ENCODE results near the gene SPTBN4. TPM values are rescaled to one million over a fixed set of nuclear protein-coding genes. Genes with fewer than 3 reads are reported as not detected.

The SPTBN4 gene
- total and polyA plus RNA-seq, 10 of the 15 experiments (the other 5 are each of a cell fraction or from before 2014, with no cell fraction given): 0.04 to 1.1 (median 0.34) TPM; not detected in 1

DNA sequence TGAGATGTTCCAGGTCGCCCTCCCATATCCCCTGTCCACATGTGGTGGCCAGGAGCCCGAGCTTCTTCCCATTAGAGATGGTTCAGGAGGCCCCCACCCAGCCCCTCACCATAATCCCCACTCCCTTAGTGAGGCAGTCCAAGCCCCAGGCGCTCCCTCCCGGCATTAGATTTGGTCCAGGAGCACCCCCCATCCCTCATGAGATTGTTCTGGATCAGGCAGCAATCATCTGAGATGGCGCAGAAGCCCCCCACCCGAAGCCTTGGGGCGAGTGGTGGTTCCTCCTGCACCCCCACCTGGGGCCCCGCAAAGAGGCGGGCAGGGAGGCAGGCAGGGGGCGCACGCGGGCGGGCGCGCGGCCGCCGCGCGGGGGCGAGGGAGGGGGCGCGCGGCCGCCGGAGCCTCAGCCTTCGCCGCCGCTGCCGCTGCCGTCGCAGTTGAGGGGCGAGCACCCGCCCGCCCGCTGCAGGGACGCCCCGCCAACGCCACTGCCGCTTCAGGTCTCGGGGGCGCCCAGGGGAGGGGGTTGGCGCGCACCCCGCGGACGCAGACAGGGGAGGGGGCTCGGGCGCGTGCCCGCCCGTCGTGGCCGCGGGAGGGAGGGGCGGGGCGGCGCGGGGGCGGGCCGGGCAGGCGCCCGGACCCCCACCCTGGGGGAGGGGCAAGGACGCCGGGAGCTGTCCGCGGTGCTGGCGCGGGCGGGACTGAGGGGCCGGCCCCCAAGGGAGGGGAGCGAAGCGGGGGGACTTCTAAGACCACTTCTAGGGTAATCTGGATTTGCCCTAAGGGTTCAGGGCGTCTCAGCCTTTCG is 63.5 kb downstream of the SPTBN4 start:
- H3K79me2 ChIP-seq (ENCODE audit: control insufficient read depth, insufficient read depth, low read length): no peaks in the 10 kb centered on the region
- H3K4me1 ChIP-seq (ENCODE audit: control insufficient read depth, insufficient read depth, low read length): peaks cover 3% of the 10 kb centered on the region
- H3K4me2 ChIP-seq (ENCODE audit: control insufficient read depth, insufficient read depth): no peak overlapping the region
- no TSS peak for BruUV-seq (replicated peaks)
- H3K36me3 ChIP-seq (ENCODE audit: control insufficient read depth in 2 of 2, insufficient read depth in 2 of 2, low read length in 1 of 2): no peaks in the 10 kb centered on the region
- H3K9ac ChIP-seq (ENCODE audit: control insufficient read depth, insufficient read depth, low read length): no peak overlapping the region
- ChIA-PET CTCF (interaction anchor here (0.6 to 1.7 kb wide), 2 partner anchors 40 to 108 kb away, joined by 3 to 6 read pairs; no protein-coding TSS in a partner anchor), SMC1A (ENCODE audit: uncharacterized antibody, unreplicated experiment) (no interaction called here), POLR2A (no interaction called here), RAD21 (ENCODE audit: unreplicated experiment) (no interaction called here)
- TF ChIP-seq, protein P1, sequence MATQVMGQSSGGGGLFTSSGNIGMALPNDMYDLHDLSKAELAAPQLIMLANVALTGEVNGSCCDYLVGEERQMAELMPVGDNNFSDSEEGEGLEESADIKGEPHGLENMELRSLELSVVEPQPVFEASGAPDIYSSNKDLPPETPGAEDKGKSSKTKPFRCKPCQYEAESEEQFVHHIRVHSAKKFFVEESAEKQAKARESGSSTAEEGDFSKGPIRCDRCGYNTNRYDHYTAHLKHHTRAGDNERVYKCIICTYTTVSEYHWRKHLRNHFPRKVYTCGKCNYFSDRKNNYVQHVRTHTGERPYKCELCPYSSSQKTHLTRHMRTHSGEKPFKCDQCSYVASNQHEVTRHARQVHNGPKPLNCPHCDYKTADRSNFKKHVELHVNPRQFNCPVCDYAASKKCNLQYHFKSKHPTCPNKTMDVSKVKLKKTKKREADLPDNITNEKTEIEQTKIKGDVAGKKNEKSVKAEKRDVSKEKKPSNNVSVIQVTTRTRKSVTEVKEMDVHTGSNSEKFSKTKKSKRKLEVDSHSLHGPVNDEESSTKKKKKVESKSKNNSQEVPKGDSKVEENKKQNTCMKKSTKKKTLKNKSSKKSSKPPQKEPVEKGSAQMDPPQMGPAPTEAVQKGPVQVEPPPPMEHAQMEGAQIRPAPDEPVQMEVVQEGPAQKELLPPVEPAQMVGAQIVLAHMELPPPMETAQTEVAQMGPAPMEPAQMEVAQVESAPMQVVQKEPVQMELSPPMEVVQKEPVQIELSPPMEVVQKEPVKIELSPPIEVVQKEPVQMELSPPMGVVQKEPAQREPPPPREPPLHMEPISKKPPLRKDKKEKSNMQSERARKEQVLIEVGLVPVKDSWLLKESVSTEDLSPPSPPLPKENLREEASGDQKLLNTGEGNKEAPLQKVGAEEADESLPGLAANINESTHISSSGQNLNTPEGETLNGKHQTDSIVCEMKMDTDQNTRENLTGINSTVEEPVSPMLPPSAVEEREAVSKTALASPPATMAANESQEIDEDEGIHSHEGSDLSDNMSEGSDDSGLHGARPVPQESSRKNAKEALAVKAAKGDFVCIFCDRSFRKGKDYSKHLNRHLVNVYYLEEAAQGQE (IDR thresholded peaks at IDR 0.05; ENCODE audit: low read depth, low read length): peak; percentile 78
- TF ChIP-seq, protein P2, sequence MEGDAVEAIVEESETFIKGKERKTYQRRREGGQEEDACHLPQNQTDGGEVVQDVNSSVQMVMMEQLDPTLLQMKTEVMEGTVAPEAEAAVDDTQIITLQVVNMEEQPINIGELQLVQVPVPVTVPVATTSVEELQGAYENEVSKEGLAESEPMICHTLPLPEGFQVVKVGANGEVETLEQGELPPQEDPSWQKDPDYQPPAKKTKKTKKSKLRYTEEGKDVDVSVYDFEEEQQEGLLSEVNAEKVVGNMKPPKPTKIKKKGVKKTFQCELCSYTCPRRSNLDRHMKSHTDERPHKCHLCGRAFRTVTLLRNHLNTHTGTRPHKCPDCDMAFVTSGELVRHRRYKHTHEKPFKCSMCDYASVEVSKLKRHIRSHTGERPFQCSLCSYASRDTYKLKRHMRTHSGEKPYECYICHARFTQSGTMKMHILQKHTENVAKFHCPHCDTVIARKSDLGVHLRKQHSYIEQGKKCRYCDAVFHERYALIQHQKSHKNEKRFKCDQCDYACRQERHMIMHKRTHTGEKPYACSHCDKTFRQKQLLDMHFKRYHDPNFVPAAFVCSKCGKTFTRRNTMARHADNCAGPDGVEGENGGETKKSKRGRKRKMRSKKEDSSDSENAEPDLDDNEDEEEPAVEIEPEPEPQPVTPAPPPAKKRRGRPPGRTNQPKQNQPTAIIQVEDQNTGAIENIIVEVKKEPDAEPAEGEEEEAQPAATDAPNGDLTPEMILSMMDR (IDR thresholded peaks at IDR 0.05 in 2 of 3, conservative IDR thresholded peaks at IDR 0.05 in 1 of 3; ENCODE audit: control insufficient read depth in 2 of 3, extremely low read depth in 1 of 3, insufficient read depth in 1 of 3, low read depth in 3 of 3, low read length in 3 of 3): peak in 2 of 3 experiments; percentile 7 to 22; a peak in 1 of 6 replicates
- TF ChIP-seq EGR1 (IDR thresholded peaks at IDR 0.05; ENCODE audit: borderline replicate concordance in 1 of 2, low read depth in 2 of 2, low read length in 2 of 2) (peak in 1 of 2 experiments; percentile 41; a peak in 1 of 3 replicates), POLR2AphosphoS5 (IDR thresholded peaks at IDR 0.05; ENCODE audit: low read length) (no peak)
- H3K27me3 ChIP-seq (replicated peaks in 1 of 2; ENCODE audit: control insufficient read depth in 2 of 2, insufficient read depth in 2 of 2, low read length in 1 of 2): no peaks in the 10 kb centered on the region; a peak in 1 of 4 replicates
- no peaks in the 10 kb centered on the region for H4K20me1 ChIP-seq (ENCODE audit: control insufficient read depth, insufficient read depth)
- no peak overlapping the region for H2AFZ ChIP-seq (ENCODE audit: control insufficient read depth, low read depth, low read length)
- H3K4me3 ChIP-seq: no peak overlapping the region
- WGBS (ENCODE audit: insufficient coverage, insufficient replicate concordance, low lambda C conversion rate, missing lambda C conversion rate): 31% methylated on average over 13 of the region's 75 CpGs
- intact Hi-C loops (cut with micrococcal nuclease; ENCODE audit: unreplicated experiment): no loop called here
- no peak overlapping the region for H3K27ac ChIP-seq (ENCODE audit: control insufficient read depth, insufficient read depth)
- in situ Hi-C loops (cut with MboI): no loop called here
- FAIRE-seq (no peak), DNase-seq (ENCODE audit: low read depth, low spot score) (no peak), ATAC-seq (no peak)
- H3K9me3 ChIP-seq (replicated peaks; ENCODE audit: control insufficient read depth, insufficient read depth, low read length): no peaks in the 10 kb centered on the region; the same call in 2 of the 3 replicates
